SK-N-MC (cell line): Measurements from ENCODE around the gene ROBO2.

Experiments
- EZH2 ChIP-seq: fragments of 200-600 bp; sonication (generic); IDR thresholded peaks from one replicate; pipeline ENCODE4 v1.6.1; 2017; ENCODE audit warnings: antibody characterized with exemption
- POLR2AphosphoS5 ChIP-seq: IDR thresholded peaks from 2 replicates; pipeline ENCODE4 v1.6.1; 2012; ENCODE audit warnings: mild to moderate bottlenecking, low read depth, low read length, borderline replicate concordance

GRCh38 chr3:77256584-77257503, 216.9 kb downstream of the ROBO2 start:
- no peak for TF ChIP-seq POLR2AphosphoS5
- no peak for TF ChIP-seq EZH2
